ENCODE measurements around the gene KATNB1. TPM values are rescaled to one million over a fixed set of nuclear protein-coding genes. Genes with fewer than 3 reads are reported as not detected.

Gene KATNB1
- total RNA-seq, 1 donor from 2014 or later: 32.1 TPM

GRCh38 chr16:57725151-57725550 lies 10.4 kb upstream of the KATNB1 start:
- intact Hi-C loops (cut with micrococcal nuclease): no loop called here

- intact Hi-C loops (cut with micrococcal nuclease): no loop called here
Measured at GRCh38 chr16:57725554-57725953, 10.0 kb upstream of the KATNB1 start.

DNA sequence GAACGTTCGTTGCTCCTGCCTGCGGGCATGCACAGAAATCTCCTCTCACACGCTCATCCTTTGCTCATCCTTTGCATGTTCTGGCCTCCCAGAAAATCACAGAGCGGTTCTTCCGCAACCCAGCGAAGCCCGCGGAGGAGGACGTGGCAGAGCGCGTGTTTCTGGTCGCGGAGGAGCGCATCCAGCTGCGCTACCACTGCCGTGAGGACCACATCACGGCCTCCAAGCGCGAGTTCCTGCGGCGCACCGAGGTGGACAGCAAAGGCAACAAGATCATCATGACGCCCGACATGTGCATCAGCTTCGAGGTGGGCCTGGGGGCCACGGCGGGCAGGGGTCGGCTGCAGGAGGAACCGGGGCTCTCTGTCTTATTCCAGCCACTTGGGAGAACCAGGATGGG lies 9.6 kb upstream of the KATNB1 start:
- intact Hi-C loops (cut with micrococcal nuclease): no loop called here

- intact Hi-C loops (cut with micrococcal nuclease): no loop called here
Measured at GRCh38 chr16:57726433-57726947, 9.1 kb upstream of the KATNB1 start.

- intact Hi-C loops (cut with micrococcal nuclease): no loop called here
Measured at GRCh38 chr16:57727610-57728009, 8.0 kb upstream of the KATNB1 start.

GRCh38 chr16:57728336-57729181 lies 7.0 kb upstream of the KATNB1 start:
- intact Hi-C loops (cut with micrococcal nuclease): no loop called here

DNA sequence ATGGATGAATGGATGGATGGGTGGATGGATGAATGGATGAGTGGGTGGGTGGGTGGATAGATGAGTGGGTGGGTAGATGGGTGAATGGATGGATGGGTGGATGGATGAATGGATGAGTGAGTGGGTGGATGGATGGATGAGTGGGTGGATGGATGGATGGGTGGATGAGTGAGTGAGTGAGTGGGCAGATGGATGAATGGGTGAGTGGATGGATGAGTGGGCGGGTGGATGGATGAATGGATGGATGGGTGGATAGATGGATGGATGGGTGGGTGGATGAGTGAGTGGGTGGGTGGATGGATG lies 6.4 kb upstream of the KATNB1 start:
- intact Hi-C loops (cut with micrococcal nuclease): no loop called here

DNA sequence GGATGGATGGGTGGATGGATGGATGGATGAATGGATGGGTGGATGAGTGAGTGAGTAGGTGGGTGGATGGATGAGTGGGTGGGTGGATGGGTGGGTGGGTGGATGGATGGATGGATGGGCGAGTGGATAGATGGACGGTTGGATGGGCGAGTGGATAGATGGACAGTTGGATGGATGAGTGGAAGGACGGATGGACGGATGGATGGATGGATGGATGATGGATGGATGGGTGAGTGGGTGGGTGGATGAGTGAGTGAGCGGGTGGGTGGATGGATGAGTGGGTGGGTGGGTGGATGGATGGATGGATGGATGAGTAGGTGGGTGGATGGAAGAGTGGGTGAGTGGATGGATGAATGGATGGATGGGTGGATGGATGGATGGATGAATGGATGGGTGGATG lies 5.7 kb upstream of the KATNB1 start:
- intact Hi-C loops (cut with micrococcal nuclease): loop anchor here (10.0 kb wide), 1 partner anchor 1535 kb away; the partner anchor contains the start of gene GNAO1

DNA sequence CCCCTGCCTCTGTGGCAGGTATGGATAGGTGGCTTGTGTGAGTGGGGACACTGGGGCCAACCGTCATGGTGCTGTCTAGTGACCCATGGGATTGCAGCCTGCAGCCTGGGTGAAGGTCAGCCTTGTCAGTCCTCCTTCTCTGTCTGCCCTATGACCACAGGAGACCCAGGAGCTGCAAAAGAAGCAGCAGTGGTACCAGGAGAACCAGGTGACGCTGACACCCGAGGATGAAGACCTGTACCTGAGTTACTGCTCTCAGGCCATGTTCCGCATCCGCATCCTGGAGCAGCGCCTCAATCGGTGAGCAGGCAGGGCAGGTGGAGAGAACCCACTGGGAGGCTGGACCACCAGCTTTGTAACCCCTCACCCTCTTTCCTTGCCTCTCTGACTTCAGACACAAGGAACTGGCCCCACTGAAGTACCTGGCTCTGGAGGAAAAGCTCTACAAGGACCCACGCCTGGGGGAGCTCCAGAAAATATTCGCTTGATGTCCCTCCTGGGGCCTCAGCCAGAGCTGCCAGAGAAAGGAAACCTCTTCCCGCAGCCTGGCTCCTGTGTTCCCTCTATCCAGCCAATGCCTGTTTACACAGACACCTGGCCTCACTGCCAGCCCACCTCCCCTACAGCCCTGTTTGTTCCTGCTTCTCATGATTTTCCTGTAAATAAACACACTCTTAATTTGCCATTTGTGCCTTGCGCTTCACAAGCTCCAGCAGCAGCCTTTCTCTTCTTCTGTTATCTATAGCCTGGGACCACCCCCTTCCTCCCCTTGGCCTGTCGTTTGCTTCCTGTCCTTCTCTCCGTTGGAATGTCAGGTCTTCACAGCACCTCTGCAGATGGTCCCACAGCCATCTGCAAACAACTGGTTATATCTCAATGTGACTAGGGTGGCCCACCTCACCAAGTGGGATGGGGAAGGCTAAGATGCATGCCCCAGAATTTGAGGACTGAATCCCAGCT lies 4.5 kb upstream of the KATNB1 start:
- intact Hi-C loops (cut with micrococcal nuclease): loop anchor here (10.0 kb wide), 1 partner anchor 1536 kb away; the partner anchor contains the start of gene GNAO1

DNA sequence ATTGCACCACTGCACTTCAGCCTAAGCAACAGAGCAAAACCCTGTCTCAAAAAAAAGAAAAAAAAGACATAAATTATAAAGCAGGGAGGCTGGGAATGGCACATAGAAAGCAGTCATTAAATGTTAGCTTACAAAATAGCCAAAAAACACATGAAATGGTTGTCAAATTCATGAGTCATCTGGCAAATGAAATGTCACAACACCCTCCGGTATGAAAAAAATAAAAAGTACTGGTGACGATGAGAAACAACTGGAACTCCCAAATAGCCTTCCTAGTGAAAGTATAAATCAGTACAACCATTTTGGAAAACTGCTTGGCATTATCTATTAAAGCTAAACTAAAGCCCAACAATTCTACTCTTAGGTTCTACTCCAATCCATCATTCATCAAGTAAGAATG lies 3.5 kb upstream of the KATNB1 start:
- intact Hi-C loops (cut with micrococcal nuclease): loop anchor here (10.0 kb wide), 1 partner anchor 1537 kb away; the partner anchor contains the start of gene GNAO1

DNA sequence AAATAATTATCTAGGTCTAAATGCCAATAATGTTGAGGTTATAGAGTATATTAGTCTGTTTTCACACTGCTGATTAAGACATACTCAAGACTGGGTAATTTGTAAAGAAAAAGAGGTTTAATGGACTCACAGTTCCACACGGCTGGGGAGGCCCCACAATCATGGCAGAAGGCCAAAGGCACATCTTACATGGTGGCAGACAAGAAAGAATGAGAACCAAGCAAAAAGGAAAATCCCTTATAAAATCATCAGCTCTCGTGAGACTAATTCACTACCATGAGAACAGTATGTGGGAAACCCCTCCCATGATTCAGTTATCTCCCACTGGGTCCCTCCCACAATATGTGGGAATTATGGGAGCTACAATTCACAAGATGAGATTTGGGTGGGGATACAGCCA lies 2.9 kb upstream of the KATNB1 start:
- intact Hi-C loops (cut with micrococcal nuclease): loop anchor here (10.0 kb wide), 1 partner anchor 1538 kb away; the partner anchor contains the start of gene GNAO1

GRCh38 chr16:57734308-57734924 lies 1.2 kb upstream of the KATNB1 start:
- intact Hi-C loops (cut with micrococcal nuclease): loop anchor here (2.0 to 10.0 kb wide), 2 partner anchors 548 to 1540 kb away; partner anchors contain the start of genes GNAO1, PSME3IP1 and RSPRY1

- intact Hi-C loops (cut with micrococcal nuclease): loop anchor here (1.0 to 10.0 kb wide), 22 partner anchors 22 to 1540 kb away; partner anchors contain the start of genes ARL2BP, CCDC102A, CFAP20 and CIAPIN1
Measured at GRCh38 chr16:57734925-57735754, 430 bp upstream of the KATNB1 start.

GRCh38 chr16:57736419-57737351 lies 1.1 kb downstream of the KATNB1 start:
- intact Hi-C loops (cut with micrococcal nuclease): loop anchor here (5.0 to 10.0 kb wide), 3 partner anchors 804 to 1542 kb away; partner anchors contain the start of genes GNAO1, HERPUD1 and MT2A

- intact Hi-C loops (cut with micrococcal nuclease): loop anchor here (5.0 to 10.0 kb wide), 3 partner anchors 807 to 1544 kb away; partner anchors contain the start of genes GNAO1, HERPUD1 and MT2A
Measured at GRCh38 chr16:57738844-57739243, 3.3 kb downstream of the KATNB1 start.

- intact Hi-C loops (cut with micrococcal nuclease): loop anchor here (5.0 to 10.0 kb wide), 3 partner anchors 808 to 1545 kb away; partner anchors contain the start of genes GNAO1, HERPUD1 and MT2A
Measured at GRCh38 chr16:57739756-57740422, 4.3 kb downstream of the KATNB1 start.

- intact Hi-C loops (cut with micrococcal nuclease): no loop called here
Measured at GRCh38 chr16:57740423-57741071, 5.0 kb downstream of the KATNB1 start.
